Activated naive CD4-positive, alpha-beta T cell treated with anti-CD3 and anti-CD28 coated beads, Interleukin-2, amount 50 U/mL, for 16 hours (primary cell): ENCODE data around the gene LBHD2.
"Not testable (repeated sequence)": the region's sequence is repeated elsewhere in the genome, so short reads cannot be mapped to it uniquely, and the experiment has no call there.

Experiments used
- DNase-seq: peaks from one replicate; pipeline ENCODE4 v3.0.0-alpha.2; 2020

LBHD2 gene

GRCh38 chr14:103104654-103105452, 20.8 kb downstream of the LBHD2 start:
- peak; percentile 79 for DNase-seq

GRCh38 chr14:103105580-103106150, 21.7 kb downstream of the LBHD2 start:
- no peak for DNase-seq

GRCh38 chr14:103107455-103107854, 23.4 kb downstream of the LBHD2 start:
- DNase-seq: no peak

GRCh38 chr14:103107941-103108748, 24.1 kb downstream of the LBHD2 start:
- DNase-seq: no peak

GRCh38 chr14:103108749-103109207, 24.8 kb downstream of the LBHD2 start:
- peak; percentile 49 for DNase-seq

- no peak for DNase-seq
Measured at GRCh38 chr14:103109535-103110441, 25.8 kb downstream of the LBHD2 start.

GRCh38 chr14:103110681-103111231, 26.7 kb downstream of the LBHD2 start:
- DNase-seq: no peak

- no peak for DNase-seq
Measured at GRCh38 chr14:103111232-103111868, 27.3 kb downstream of the LBHD2 start.

GRCh38 chr14:103112400-103113243, 28.6 kb downstream of the LBHD2 start:
- DNase-seq: no peak

- no peak for DNase-seq
Measured at GRCh38 chr14:103113303-103113702, 29.3 kb downstream of the LBHD2 start.

GRCh38 chr14:103113774-103114173, 29.8 kb downstream of the LBHD2 start:
- no peak for DNase-seq

- DNase-seq: not testable (repeated sequence)
Measured at GRCh38 chr14:103115086-103115679, 31.2 kb downstream of the LBHD2 start.

- DNase-seq: no peak
Measured at GRCh38 chr14:103115845-103116572, 32.0 kb downstream of the LBHD2 start.

- no peak for DNase-seq
Measured at GRCh38 chr14:103116636-103117035, 32.6 kb downstream of the LBHD2 start.

- DNase-seq: not testable (repeated sequence)
Measured at GRCh38 chr14:103117499-103117898, 33.5 kb downstream of the LBHD2 start.

- no peak for DNase-seq
Measured at GRCh38 chr14:103118018-103118662, 34.1 kb downstream of the LBHD2 start.

- DNase-seq: no peak
Measured at GRCh38 chr14:103118663-103119404, 34.8 kb downstream of the LBHD2 start.

- not testable (repeated sequence) for DNase-seq
Measured at GRCh38 chr14:103119527-103119926, 35.5 kb downstream of the LBHD2 start.
